SU-DHL-6 (cell line): ENCODE data around the gene ARX.

Experiments
- H2AFZ ChIP-seq: fragments of 200-600 bp; sonication (generic); 2 replicates; pipeline ENCODE4 v1.6.1; 2014; ENCODE audit warnings: low read depth, mild to moderate bottlenecking, moderate library complexity, mixed read lengths, antibody characterized with exemption, low read length; ENCODE audit not compliant: severe bottlenecking
- H3F3A ChIP-seq: fragments of 200-600 bp; shearing (Covaris generic); 2 replicates; pipeline ENCODE4 v1.6.0; 2016; ENCODE audit warnings: antibody characterized with exemption, mild to moderate bottlenecking; ENCODE audit not compliant: insufficient read depth
- H3K27ac ChIP-seq: fragments of 200-600 bp; sonication (generic); 2 replicates; pipeline ENCODE4 v1.5.1; 2016; ENCODE audit warnings: low read depth, mild to moderate bottlenecking, low read length, moderate library complexity, mixed read lengths
- H3K27me3 ChIP-seq: fragments of 200-600 bp; sonication (generic), shearing (Covaris generic); 2 replicates; pipeline ENCODE4 v1.6.0; 2014; ENCODE audit warnings: mild to moderate bottlenecking, low read length
- H3K36me3 ChIP-seq: fragments of 200-600 bp; sonication (generic); 2 replicates; pipeline ENCODE4 v1.6.1; 2014; ENCODE audit warnings: mild to moderate bottlenecking, low read length, mixed read lengths
- H3K4me2 ChIP-seq: fragments of 300-600, 200-600 bp; shearing (Covaris generic), sonication (generic); 2 replicates; pipeline ENCODE4 v1.6.0; 2014; ENCODE audit warnings: low read length, low read depth, mild to moderate bottlenecking; ENCODE audit not compliant: poor library complexity, severe bottlenecking
- H3K4me3 ChIP-seq: fragments of 200-600 bp; sonication (generic); 2 replicates; pipeline ENCODE4 v1.5.1; 2014; ENCODE audit warnings: antibody characterized with exemption, low read length, mild to moderate bottlenecking, mixed read lengths; ENCODE audit not compliant: insufficient read depth, poor library complexity, severe bottlenecking
- H3K79me2 ChIP-seq: fragments of 200-600 bp; sonication (generic); 2 replicates; pipeline ENCODE4 v1.6.1; 2014; ENCODE audit warnings: mild to moderate bottlenecking, low read length, moderate library complexity; ENCODE audit not compliant: insufficient read depth
- H3K9ac ChIP-seq: fragments of 200-600 bp; sonication (generic); 2 replicates; pipeline ENCODE4 v1.7.0; 2014; ENCODE audit warnings: mild to moderate bottlenecking, low read length
- H3K9me2 ChIP-seq: fragments of 200-600 bp; sonication (generic); replicated peaks from 2 replicates; pipeline ENCODE4 v1.6.1; 2014; ENCODE audit warnings: low read length; ENCODE audit not compliant: insufficient read depth
- H3K9me3 ChIP-seq: fragments of 200-600 bp; sonication (generic); 2 replicates; pipeline ENCODE4 v1.6.1; 2014; ENCODE audit warnings: low read length, mixed read lengths; ENCODE audit not compliant: insufficient read depth
- H4K20me1 ChIP-seq: fragments of 200-600 bp; sonication (generic); 2 replicates; pipeline ENCODE4 v1.6.1; 2014; ENCODE audit warnings: low read depth, mild to moderate bottlenecking, antibody characterized with exemption, low read length, moderate library complexity, mixed read lengths
- CTCF ChIP-seq: fragments of 200-600 bp; sonication (generic); IDR thresholded peaks from one replicate; pipeline ENCODE4 v1.5.1; 2017; ENCODE audit warnings: antibody characterized with exemption, mild to moderate bottlenecking, low read length, moderate library complexity; ENCODE audit not compliant: insufficient read depth, poor library complexity, severe bottlenecking
- EZH2phosphoT487 ChIP-seq: fragments of 200-600 bp; sonication (generic), shearing (Covaris generic); conservative IDR thresholded peaks from 2 replicates; pipeline ENCODE4 v1.6.1; 2018; ENCODE audit warnings: mild to moderate bottlenecking, antibody characterized with exemption, low read length, moderate library complexity, mixed read lengths

Gene ARX

GRCh38 chrX:25003066-25003849, 12.5 kb downstream of the ARX start:
- Histone ChIP-seq H3K27me3 (no peaks in the 10 kb centered on the region), H2AFZ (no peak overlapping the region), H3K36me3 (no peaks in the 10 kb centered on the region), H3K9me2 (no peaks in the 10 kb centered on the region), H3K9ac (no peak overlapping the region), H4K20me1 (no peaks in the 10 kb centered on the region), H3K79me2 (no peaks in the 10 kb centered on the region), H3K9me3 (no peaks in the 10 kb centered on the region), H3F3A (no peaks in the 10 kb centered on the region), H3K27ac (no peak overlapping the region), H3K4me3 (no peak overlapping the region), H3K4me2 (no peak overlapping the region)
- TF ChIP-seq EZH2phosphoT487: no peak
- TF ChIP-seq CTCF: no peak

DNA sequence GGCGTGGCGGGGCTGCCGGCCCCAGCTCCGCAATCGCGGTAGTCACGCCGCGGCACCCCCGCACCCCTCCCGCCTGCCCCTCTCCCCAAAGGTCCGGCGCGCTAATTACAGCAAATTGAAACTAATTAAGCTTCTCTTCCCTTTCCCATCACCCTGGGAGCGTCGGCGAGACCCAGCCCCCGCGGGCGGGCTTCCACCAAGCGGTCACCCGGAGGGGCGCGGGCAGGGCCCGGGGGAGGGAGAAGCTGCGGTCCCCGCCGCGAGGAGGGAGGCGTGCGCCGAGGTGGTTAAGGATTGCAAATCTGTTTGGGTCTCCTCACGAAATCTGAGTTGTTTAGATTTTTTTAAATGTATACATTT, 13.1 kb downstream of the ARX start:
- Histone ChIP-seq H3K36me3 (no peaks in the 10 kb centered on the region), H3K27me3 (no peaks in the 10 kb centered on the region), H3K9ac (no peak overlapping the region), H3K9me2 (no peaks in the 10 kb centered on the region), H3F3A (no peaks in the 10 kb centered on the region), H2AFZ (no peak overlapping the region), H3K4me2 (no peak overlapping the region), H4K20me1 (no peaks in the 10 kb centered on the region), H3K9me3 (no peaks in the 10 kb centered on the region), H3K4me3 (no peak overlapping the region), H3K79me2 (no peaks in the 10 kb centered on the region), H3K27ac (no peak overlapping the region)
- TF ChIP-seq CTCF: no peak
- no peak for TF ChIP-seq EZH2phosphoT487

GRCh38 chrX:25001808-25002660, 13.7 kb downstream of the ARX start:
- Histone ChIP-seq H3K4me3 (no peak overlapping the region), H3K9ac (no peak overlapping the region), H3K27ac (no peak overlapping the region), H2AFZ (no peak overlapping the region), H3K36me3 (no peaks in the 10 kb centered on the region), H3K79me2 (no peaks in the 10 kb centered on the region), H4K20me1 (no peaks in the 10 kb centered on the region), H3F3A (no peaks in the 10 kb centered on the region), H3K4me2 (no peak overlapping the region), H3K9me2 (no peaks in the 10 kb centered on the region), H3K27me3 (no peaks in the 10 kb centered on the region), H3K9me3 (no peaks in the 10 kb centered on the region)
- TF ChIP-seq CTCF (no peak), EZH2phosphoT487 (no peak)
